Testis (tissue), 3 donors: ENCODE results near the gene HOXB8. TPM values are rescaled to one million over a fixed set of nuclear protein-coding genes. Genes with fewer than 3 reads are reported as not detected.

Experiments used
- DNase-seq: peaks from one replicate; pipeline ENCODE4 v3.0.0-alpha.2; 2019
- H3K27ac ChIP-seq, 2 donors: fragments of 200-600 bp; sonication (generic); one replicate each; pipeline ENCODE4 v1.5.1; 2019
- H3K27me3 ChIP-seq: fragments of 200-600 bp; sonication (generic); one replicate; pipeline ENCODE4 v1.5.1; 2019
- H3K36me3 ChIP-seq: fragments of 200-600 bp; sonication (generic); one replicate; pipeline ENCODE4 v1.5.1; 2017; ENCODE audit warnings: low read depth; ENCODE audit errors: missing control alignments
- H3K4me1 ChIP-seq: fragments of 200-600 bp; sonication (generic); one replicate; pipeline ENCODE4 v1.5.1; 2019
- H3K4me3 ChIP-seq, 2 donors: fragments of 200-600 bp; sonication (generic); one replicate each; pipeline ENCODE4 v1.5.1; 2017 to 2019
- H3K9me3 ChIP-seq: fragments of 200-600 bp; sonication (generic); one replicate; pipeline ENCODE4 v1.5.1; 2017
- CTCF ChIP-seq, 3 experiments: fragments of 450-650 bp in 2 of 3; fragments of 200-600 bp in 1 of 3; sonication (generic) in 1 of 3; IDR thresholded peaks; one replicate each; pipeline ENCODE4 v1.5.1; 2016 to 2019; ENCODE audit warnings: antibody characterized with exemption in 3 of 3, mild to moderate bottlenecking in 2 of 3, moderate library complexity in 1 of 3
- POLR2A ChIP-seq: fragments of 450-650 bp; IDR thresholded peaks from one replicate; pipeline ENCODE4 v1.6.1; 2017; ENCODE audit warnings: antibody characterized with exemption, mild to moderate bottlenecking, moderate library complexity
- WGBS, 2 donors: methylation state at CpG; one replicate each; pipeline ENCODE4 v1.1.5; 2018; 5-methylcytosine and 5-hydroxymethylcytosine counted together
- intact Hi-C: fragments of 100-400 bp; cut with DNase I; formaldehyde crosslinking; loops from one replicate; pipeline ENCODE4 v1.15.1; 2023; ENCODE audit warnings: low total_unique reads
- polyA plus RNA-seq: library from polyadenylated mRNA; stranded (reverse); fragments of 350-450 nt; fragmentation: Illumina TruSeq; extraction: RNeasy Lipid Tissue Mini Kit (QIAGEN cat#74804); gene quantifications from one replicate; pipeline ENCODE4 v1.2.3, GENCODE V29; 2014; ENCODE audit warnings: low read depth, low replicate concordance; ENCODE audit not compliant: insufficient read depth
- total RNA-seq, 2 donors: library from RNA; depleted of rRNA; stranded (reverse); fragments of >200 nt; gene quantifications; one replicate each; pipeline ENCODE4 v1.2.3, GENCODE V29; 2016

Gene HOXB8
- total and polyA plus RNA-seq, 3 donors from 2014 or later, result 1.2 to 2.7 (median 2.0) TPM

DNA sequence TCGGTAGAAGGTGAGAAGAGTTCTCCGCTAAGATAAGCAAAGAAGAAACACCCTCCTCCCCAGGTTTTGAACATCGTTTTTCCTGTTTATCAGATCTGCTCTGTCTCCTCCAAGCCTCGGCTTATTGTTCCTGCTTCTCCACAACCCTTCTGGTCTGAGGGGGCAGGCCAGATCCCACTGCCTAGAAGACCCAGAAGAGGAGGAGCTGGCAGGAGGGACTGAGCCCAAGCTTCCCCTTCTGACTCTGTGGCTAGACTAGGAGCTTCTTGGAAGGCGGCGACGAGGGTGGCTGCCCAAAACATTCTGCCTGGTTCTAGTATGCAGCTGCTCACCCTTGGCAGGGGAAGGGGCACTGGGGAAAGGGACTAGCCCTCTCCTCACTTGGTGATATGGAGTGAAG is 16.4 kb downstream of the HOXB8 start:
- peaks cover 7% of the 10 kb centered on the region for H3K27me3 ChIP-seq
- H3K4me1 ChIP-seq, result peaks cover 4% of the 10 kb centered on the region
- no peaks in the 10 kb centered on the region for H3K9me3 ChIP-seq
- intact Hi-C loops, result loop anchor here (10.0 kb wide), 1 partner anchor 104 kb away; no protein-coding TSS in a partner anchor
- no peaks in the 10 kb centered on the region for H3K36me3 ChIP-seq
- TF ChIP-seq POLR2A, result no peak
- no peak for TF ChIP-seq CTCF (IDR thresholded peaks at IDR 0.05)
- H3K4me3 ChIP-seq, result peak overlapping the region in 1 of 2 donors; percentile 38
- 18 to 21% methylated on average over 6 to 7 of the region's 7 CpGs for WGBS, 2 donors
- no peak overlapping the region for H3K27ac ChIP-seq
- no peak for DNase-seq

DNA sequence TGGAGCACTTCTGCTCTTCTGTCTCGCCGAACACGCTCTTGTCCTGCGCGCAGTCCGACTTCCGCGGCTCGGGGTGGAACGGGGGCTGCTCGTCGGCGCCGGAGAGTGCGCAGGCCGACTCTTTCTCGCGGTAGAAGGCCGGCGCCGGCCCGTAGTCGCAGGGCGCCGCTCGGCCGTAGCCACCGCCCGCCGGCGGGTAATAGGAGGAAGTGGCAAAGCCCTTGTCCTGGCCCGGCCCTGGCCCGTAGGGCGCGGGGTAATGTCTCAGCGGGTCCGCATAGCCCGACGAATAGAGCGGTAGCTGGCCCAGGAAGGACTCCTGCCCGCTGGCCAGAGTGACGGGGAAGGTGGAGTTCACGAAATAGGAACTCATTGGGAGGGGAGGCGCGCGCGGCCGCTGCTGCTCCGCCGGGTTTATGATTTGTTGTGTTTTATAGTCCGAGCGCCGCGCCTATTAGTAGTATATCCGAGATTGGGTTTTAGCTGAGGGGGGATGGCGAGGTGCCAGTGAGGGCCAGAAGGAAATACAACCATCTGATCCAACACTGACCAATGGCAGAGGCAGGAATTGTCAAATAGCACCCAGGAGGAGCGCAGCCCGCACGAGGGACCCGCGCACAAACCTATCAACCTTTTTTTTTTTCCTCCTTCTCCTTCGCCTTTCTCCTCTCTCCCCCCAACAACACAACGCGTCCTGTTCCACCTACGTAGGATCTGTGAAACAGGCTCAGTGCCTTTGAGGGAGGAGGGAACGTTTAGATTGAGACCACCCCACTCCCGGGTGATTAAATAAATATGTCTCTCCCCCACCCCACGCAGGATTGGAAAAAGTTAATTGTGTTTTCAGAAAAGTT is 17.1 kb downstream of the HOXB8 start:
- intact Hi-C loops, result loop anchor here (10.0 kb wide), 1 partner anchor 103 kb away; no protein-coding TSS in a partner anchor
- Histone ChIP-seq H3K27me3 (peaks cover 5% of the 10 kb centered on the region), H3K4me3 (peak overlapping the region; percentile 37 to 38), H3K27ac (no peak overlapping the region), H3K9me3 (no peaks in the 10 kb centered on the region), H3K36me3 (no peaks in the 10 kb centered on the region), H3K4me1 (peaks cover 4% of the 10 kb centered on the region)
- TF ChIP-seq CTCF (IDR thresholded peaks at IDR 0.05) (no peak), POLR2A (no peak)
- WGBS, 2 donors, result 1% methylated on average over 27 to 68 of the region's 68 CpGs
- DNase-seq, result no peak

DNA sequence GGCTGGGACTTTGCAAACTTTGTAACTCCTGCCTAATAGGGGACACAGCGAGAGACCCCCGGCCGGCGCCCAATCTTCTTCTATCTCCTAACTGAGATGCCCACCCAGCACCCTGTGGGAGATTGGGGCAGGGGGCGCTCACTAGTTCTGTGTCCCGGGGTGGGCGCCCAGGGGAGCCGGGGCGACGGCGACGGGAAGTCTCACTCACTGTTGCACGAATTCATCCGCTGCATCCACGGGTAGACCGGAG is 17.6 kb downstream of the HOXB8 start:
- TF ChIP-seq POLR2A, result no peak
- TF ChIP-seq CTCF (IDR thresholded peaks at IDR 0.05), result no peak
- WGBS, 2 donors, result 1 to 3% methylated on average over 14 of the region's 16 CpGs
- Histone ChIP-seq H3K9me3 (no peaks in the 10 kb centered on the region), H3K36me3 (no peaks in the 10 kb centered on the region), H3K4me1 (peaks cover 4% of the 10 kb centered on the region), H3K27ac (no peak overlapping the region), H3K4me3 (peak overlapping the region; percentile 37 to 38), H3K27me3 (no peaks in the 10 kb centered on the region)
- intact Hi-C loops, result loop anchor here (10.0 kb wide), 1 partner anchor 103 kb away; no protein-coding TSS in a partner anchor
- DNase-seq, result no peak

DNA sequence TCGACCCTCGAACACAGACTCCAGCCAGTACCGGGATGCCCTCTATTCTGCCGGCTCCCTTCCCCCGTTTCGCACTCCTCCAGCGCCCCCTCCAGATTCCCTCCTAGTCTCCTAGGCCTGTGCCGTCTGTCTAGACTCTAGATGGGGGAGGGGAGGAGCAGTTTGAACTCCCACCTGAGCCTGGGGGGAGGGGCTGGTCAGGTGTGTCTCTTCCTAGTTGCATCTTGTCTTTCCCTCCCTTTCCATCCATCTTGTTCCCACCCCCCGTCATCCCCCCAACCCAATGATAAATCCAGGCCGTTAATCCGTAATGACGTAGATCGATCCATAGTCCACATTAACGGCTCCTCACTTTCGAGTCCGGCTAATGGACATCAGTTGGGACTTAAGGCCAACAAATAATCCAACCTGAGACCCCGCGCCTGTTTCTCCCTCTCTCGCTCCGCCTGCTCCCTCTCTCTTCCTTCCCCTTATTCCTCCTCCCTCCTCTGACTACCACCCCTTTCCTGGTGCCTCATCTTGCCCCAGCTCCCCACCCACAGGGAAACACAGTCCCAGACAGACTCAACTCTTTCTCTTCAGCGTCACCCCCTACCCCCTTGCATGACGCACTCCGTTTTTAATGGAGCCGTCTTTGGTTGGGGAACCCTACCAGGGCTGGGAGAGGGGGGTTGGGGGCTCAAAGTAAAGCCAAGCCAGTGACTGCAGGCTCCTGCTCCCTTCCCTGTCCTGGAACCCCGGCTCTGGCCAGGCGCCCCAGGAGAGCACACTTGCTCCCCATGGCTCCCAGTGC is 18.2 kb downstream of the HOXB8 start:
- intact Hi-C loops, result loop anchor here (10.0 kb wide), 1 partner anchor 102 kb away; no protein-coding TSS in a partner anchor
- Histone ChIP-seq H3K36me3 (no peaks in the 10 kb centered on the region), H3K27me3 (no peaks in the 10 kb centered on the region), H3K4me3 (peak overlapping the region; percentile 37 to 38), H3K9me3 (no peaks in the 10 kb centered on the region), H3K27ac (no peak overlapping the region), H3K4me1 (no peaks in the 10 kb centered on the region)
- WGBS, 2 donors, result 12 to 16% methylated on average over 23 to 25 of the region's 26 CpGs
- DNase-seq, result no peak
- TF ChIP-seq POLR2A, result no peak
- TF ChIP-seq CTCF (IDR thresholded peaks at IDR 0.05), result no peak
